ENCODE measurements around the gene USO1.

Gene USO1

GRCh38 chr4:75845992-75846391 lies 121.6 kb downstream of the USO1 start:
- no peak for DNase-seq

GRCh38 chr4:75848171-75848760 lies 123.9 kb downstream of the USO1 start:
- peak; percentile 5 to 6 for DNase-seq

- DNase-seq: no peak
Measured at GRCh38 chr4:75848891-75849290, 124.5 kb downstream of the USO1 start.

- no peak for DNase-seq
Measured at GRCh38 chr4:75849461-75849860, 125.1 kb downstream of the USO1 start.

GRCh38 chr4:75858721-75859120 lies 134.3 kb downstream of the USO1 start:
- DNase-seq: no peak

GRCh38 chr4:75860606-75861005 lies 136.2 kb downstream of the USO1 start:
- DNase-seq: no peak
